SK-N-SH (cell line): Measurements from ENCODE around the gene PLEKHG7.

Experiments
- JUND ChIP-seq: IDR thresholded peaks from 2 replicates; pipeline ENCODE4 v1.4.0; 2012
- POLR2AphosphoS5 ChIP-seq: IDR thresholded peaks from 2 replicates; pipeline ENCODE4 v1.6.1; 2012; ENCODE audit warnings: low read depth, low read length
- RAD21 ChIP-seq: IDR thresholded peaks from 2 replicates; pipeline ENCODE4 v1.6.1; 2012; ENCODE audit warnings: mild to moderate bottlenecking, low read length
- RCOR1 ChIP-seq: fragments of 150-350 bp; IDR thresholded peaks from 2 replicates; pipeline ENCODE4 v1.6.1; 2017; ENCODE audit warnings: antibody characterized with exemption, low read length
- RXRA ChIP-seq: IDR thresholded peaks from 2 replicates; pipeline ENCODE4 v1.4.0; 2012; ENCODE audit warnings: low read depth, mild to moderate bottlenecking, borderline replicate concordance
- TF ChIP-seq, protein P1 (sequence below): fragments of 200-600 bp; sonication (generic); IDR thresholded peaks from 2 replicates; pipeline ENCODE4 v1.6.1; 2017; ENCODE audit warnings: antibody characterized with exemption, mild to moderate bottlenecking, moderate library complexity
- TF ChIP-seq, protein P2 (sequence below): IDR thresholded peaks from 2 replicates; pipeline ENCODE4 v1.6.1; 2012; ENCODE audit warnings: mild to moderate bottlenecking, low read depth, low read length, moderate library complexity

DNA sequence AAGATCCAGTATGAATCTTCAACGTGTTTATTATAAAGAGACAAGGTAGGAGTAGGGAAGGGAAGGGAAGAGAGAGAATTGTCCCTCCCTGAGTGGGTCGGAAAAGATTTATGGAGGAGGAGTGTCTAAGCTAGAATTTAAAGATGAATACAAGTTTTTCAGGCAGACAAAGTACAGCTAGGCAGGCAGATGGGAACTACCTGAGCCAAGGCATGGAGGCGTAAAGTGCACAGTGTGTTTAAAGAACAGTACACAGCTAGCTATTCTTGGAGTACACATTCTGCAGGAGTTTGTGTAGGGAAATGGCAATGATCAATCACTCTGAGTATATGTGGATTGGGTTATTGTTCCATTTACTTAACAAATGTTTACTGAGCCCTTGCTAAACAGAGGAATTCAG lies 20.1 kb downstream of the PLEKHG7 start:
- TF ChIP-seq JUND, result no peak
- TF ChIP-seq, protein P1, sequence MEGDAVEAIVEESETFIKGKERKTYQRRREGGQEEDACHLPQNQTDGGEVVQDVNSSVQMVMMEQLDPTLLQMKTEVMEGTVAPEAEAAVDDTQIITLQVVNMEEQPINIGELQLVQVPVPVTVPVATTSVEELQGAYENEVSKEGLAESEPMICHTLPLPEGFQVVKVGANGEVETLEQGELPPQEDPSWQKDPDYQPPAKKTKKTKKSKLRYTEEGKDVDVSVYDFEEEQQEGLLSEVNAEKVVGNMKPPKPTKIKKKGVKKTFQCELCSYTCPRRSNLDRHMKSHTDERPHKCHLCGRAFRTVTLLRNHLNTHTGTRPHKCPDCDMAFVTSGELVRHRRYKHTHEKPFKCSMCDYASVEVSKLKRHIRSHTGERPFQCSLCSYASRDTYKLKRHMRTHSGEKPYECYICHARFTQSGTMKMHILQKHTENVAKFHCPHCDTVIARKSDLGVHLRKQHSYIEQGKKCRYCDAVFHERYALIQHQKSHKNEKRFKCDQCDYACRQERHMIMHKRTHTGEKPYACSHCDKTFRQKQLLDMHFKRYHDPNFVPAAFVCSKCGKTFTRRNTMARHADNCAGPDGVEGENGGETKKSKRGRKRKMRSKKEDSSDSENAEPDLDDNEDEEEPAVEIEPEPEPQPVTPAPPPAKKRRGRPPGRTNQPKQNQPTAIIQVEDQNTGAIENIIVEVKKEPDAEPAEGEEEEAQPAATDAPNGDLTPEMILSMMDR, result no peak
- no peak for TF ChIP-seq RCOR1
- TF ChIP-seq, protein P2, sequence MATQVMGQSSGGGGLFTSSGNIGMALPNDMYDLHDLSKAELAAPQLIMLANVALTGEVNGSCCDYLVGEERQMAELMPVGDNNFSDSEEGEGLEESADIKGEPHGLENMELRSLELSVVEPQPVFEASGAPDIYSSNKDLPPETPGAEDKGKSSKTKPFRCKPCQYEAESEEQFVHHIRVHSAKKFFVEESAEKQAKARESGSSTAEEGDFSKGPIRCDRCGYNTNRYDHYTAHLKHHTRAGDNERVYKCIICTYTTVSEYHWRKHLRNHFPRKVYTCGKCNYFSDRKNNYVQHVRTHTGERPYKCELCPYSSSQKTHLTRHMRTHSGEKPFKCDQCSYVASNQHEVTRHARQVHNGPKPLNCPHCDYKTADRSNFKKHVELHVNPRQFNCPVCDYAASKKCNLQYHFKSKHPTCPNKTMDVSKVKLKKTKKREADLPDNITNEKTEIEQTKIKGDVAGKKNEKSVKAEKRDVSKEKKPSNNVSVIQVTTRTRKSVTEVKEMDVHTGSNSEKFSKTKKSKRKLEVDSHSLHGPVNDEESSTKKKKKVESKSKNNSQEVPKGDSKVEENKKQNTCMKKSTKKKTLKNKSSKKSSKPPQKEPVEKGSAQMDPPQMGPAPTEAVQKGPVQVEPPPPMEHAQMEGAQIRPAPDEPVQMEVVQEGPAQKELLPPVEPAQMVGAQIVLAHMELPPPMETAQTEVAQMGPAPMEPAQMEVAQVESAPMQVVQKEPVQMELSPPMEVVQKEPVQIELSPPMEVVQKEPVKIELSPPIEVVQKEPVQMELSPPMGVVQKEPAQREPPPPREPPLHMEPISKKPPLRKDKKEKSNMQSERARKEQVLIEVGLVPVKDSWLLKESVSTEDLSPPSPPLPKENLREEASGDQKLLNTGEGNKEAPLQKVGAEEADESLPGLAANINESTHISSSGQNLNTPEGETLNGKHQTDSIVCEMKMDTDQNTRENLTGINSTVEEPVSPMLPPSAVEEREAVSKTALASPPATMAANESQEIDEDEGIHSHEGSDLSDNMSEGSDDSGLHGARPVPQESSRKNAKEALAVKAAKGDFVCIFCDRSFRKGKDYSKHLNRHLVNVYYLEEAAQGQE, result no peak
- no peak for TF ChIP-seq POLR2AphosphoS5
- no peak for TF ChIP-seq RXRA
- no peak for TF ChIP-seq RAD21
